ENCODE measurements around the gene TMUB1. TPM values are rescaled to one million over a fixed set of nuclear protein-coding genes. Genes with fewer than 3 reads are reported as not detected.

The TMUB1 gene
- total RNA-seq, 2 experiments from 2014 or later, result 56.0 to 59.6 TPM

DNA sequence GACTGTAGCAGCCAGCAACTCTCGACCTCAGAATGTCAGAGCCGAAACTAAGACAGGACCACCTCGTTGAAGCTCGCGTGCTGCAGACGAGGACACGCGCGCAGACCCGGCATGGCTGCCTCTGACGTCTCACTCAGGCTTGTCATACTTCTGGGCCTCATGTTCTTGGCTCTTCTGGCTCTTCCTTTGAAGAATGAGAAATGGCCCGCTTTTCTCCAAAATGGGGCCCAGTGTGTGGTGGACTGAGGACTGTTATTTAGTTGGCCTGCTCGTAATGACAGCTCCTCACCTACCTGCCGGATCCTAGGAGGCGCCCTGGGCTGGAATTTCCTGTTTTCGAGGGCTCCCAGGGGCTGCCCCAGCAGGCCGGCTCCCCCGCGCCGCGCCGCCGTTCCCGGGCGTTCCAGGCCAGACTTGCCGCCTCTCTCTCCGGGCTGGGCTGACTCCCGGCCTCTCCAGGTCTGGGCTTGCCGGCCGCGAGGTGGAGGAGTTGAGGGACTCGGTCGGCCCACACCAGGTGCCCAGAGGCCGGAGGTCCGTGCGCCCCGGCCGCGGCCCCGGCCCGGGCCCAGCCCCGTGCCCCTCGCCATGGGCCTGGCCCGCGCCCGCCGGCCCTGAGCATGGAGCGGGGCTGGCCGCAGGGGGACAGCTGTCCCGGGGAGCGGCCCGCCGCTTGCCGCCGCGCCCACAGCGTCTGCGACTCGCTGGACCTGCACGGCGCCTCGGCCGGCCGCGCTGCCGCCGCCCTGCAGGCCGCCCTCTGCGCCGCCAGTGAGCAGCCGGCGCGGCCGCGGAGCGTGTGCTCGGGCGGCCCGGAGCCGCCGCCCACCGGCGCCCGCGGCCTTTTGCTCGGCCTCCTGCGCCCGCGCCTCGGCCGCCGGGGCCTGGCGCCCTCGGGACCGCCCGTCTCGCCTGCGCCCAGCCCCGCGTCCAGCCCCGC, 31.1 kb upstream of the TMUB1 start:
- no peak for DNase-seq (ENCODE audit: low spot score)
- H3K36me3 ChIP-seq (ENCODE audit: insufficient read depth, low read length), result no peaks in the 10 kb centered on the region
- H3K9me2 ChIP-seq (ENCODE audit: insufficient read depth, low read length), result no peaks in the 10 kb centered on the region
- H3K27ac ChIP-seq (ENCODE audit: low read depth, low read length, poor library complexity, severe bottlenecking), result no peak overlapping the region
- H4K20me1 ChIP-seq (ENCODE audit: insufficient read depth, low read length), result no peaks in the 10 kb centered on the region
- ChIA-PET CTCF (ENCODE audit: unreplicated experiment) (no interaction called here), POLR2A (no interaction called here)
- H3K4me1 ChIP-seq (ENCODE audit: insufficient read depth, low read length, poor library complexity, severe bottlenecking), result no peaks in the 10 kb centered on the region
- no peak overlapping the region for H3K4me3 ChIP-seq (ENCODE audit: low read depth, low read length, poor library complexity, severe bottlenecking)
- no peak overlapping the region for H2AFZ ChIP-seq (ENCODE audit: low read length)
- intact Hi-C loops (cut with micrococcal nuclease; ENCODE audit: unreplicated experiment), result loop anchor here (5.0 to 10.0 kb wide), 2 partner anchors 97 to 220 kb away; no protein-coding TSS in a partner anchor
- TF ChIP-seq, protein P1, sequence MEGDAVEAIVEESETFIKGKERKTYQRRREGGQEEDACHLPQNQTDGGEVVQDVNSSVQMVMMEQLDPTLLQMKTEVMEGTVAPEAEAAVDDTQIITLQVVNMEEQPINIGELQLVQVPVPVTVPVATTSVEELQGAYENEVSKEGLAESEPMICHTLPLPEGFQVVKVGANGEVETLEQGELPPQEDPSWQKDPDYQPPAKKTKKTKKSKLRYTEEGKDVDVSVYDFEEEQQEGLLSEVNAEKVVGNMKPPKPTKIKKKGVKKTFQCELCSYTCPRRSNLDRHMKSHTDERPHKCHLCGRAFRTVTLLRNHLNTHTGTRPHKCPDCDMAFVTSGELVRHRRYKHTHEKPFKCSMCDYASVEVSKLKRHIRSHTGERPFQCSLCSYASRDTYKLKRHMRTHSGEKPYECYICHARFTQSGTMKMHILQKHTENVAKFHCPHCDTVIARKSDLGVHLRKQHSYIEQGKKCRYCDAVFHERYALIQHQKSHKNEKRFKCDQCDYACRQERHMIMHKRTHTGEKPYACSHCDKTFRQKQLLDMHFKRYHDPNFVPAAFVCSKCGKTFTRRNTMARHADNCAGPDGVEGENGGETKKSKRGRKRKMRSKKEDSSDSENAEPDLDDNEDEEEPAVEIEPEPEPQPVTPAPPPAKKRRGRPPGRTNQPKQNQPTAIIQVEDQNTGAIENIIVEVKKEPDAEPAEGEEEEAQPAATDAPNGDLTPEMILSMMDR (conservative IDR thresholded peaks at IDR 0.05; ENCODE audit: low read length), result no peak
- TF ChIP-seq EZH2phosphoT487 (IDR thresholded peaks at IDR 0.05; ENCODE audit: borderline replicate concordance, low read depth, low read length), result no peak
- H3K9me3 ChIP-seq (ENCODE audit: low read length), result no peaks in the 10 kb centered on the region
- no peak overlapping the region for H3K4me2 ChIP-seq (ENCODE audit: low read length)
- BruUV-seq (replicated peaks), result no TSS peak
- no peaks in the 10 kb centered on the region for H3K79me2 ChIP-seq (ENCODE audit: insufficient read depth, low read depth, low read length)

DNA sequence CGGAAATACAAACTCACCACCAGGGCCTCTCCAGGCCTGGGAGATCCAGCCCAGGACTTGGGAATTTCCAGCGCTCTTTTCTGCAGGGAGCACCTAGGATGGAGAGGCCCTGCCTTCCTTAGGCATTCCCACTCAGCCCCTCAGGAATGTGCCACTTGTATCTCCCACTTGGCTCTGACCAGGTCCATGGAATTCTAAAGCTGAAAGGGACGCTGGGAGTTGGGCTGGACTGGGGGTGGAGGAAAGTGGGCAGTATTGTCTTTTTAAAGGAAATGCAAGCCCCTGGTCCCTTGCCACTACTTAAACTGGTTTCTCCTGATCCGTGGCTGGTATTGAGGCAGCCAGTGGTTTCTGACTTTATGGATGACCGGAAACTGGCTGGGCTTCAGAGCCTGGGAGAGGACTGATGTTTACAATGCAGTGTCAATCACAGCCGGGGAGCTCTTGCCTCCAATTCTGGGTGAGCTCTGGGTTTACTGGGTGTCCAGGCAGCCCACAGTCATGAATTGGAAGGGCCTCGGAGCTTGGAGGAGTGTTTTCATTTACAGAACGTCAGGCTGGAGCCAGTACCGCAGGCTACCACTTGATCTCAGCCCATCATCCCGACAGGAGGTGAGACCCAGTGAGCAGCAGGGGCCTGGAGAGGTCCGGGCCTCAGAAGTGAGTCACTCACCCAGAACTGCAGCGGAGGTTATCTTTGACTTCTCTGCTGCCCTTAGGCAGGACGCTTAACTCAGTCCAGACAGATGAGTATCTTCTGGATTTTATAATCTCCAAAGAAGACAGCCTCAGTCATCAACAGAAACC, 30.3 kb upstream of the TMUB1 start:
- no peak overlapping the region for H3K4me3 ChIP-seq (ENCODE audit: low read depth, low read length, poor library complexity, severe bottlenecking)
- H3K4me2 ChIP-seq (ENCODE audit: low read length), result no peak overlapping the region
- no peaks in the 10 kb centered on the region for H4K20me1 ChIP-seq (ENCODE audit: insufficient read depth, low read length)
- H3K27ac ChIP-seq (ENCODE audit: low read depth, low read length, poor library complexity, severe bottlenecking), result no peak overlapping the region
- no peaks in the 10 kb centered on the region for H3K4me1 ChIP-seq (ENCODE audit: insufficient read depth, low read length, poor library complexity, severe bottlenecking)
- intact Hi-C loops (cut with micrococcal nuclease; ENCODE audit: unreplicated experiment), result loop anchor here (5.0 to 10.0 kb wide), 2 partner anchors 96 to 219 kb away; no protein-coding TSS in a partner anchor
- no peak overlapping the region for H2AFZ ChIP-seq (ENCODE audit: low read length)
- no peak for DNase-seq (ENCODE audit: low spot score)
- H3K9me2 ChIP-seq (ENCODE audit: insufficient read depth, low read length), result no peaks in the 10 kb centered on the region
- POLR2A ChIA-PET, result no interaction called here
- BruUV-seq (replicated peaks), result no TSS peak
- no peak for TF ChIP-seq EZH2phosphoT487 (IDR thresholded peaks at IDR 0.05; ENCODE audit: borderline replicate concordance, low read depth, low read length)
- TF ChIP-seq, protein P1 (conservative IDR thresholded peaks at IDR 0.05; ENCODE audit: low read length), result no peak
- H3K79me2 ChIP-seq (ENCODE audit: insufficient read depth, low read depth, low read length), result no peaks in the 10 kb centered on the region
- CTCF ChIA-PET (ENCODE audit: unreplicated experiment), result no interaction called here
- no peaks in the 10 kb centered on the region for H3K36me3 ChIP-seq (ENCODE audit: insufficient read depth, low read length)
- no peaks in the 10 kb centered on the region for H3K9me3 ChIP-seq (ENCODE audit: low read length)

Data from OCI-LY7 (cell line).